ENCODE results near the gene MTHFD2L. TPM values are rescaled to one million over a fixed set of nuclear protein-coding genes. Genes with fewer than 3 reads are reported as not detected.

Gene MTHFD2L
- total and polyA plus RNA-seq, 9 of the 15 experiments (the other 6 are each of a cell fraction or from before 2014, with no cell fraction given) = 10.0 to 39.0 (median 26.0) TPM

DNA sequence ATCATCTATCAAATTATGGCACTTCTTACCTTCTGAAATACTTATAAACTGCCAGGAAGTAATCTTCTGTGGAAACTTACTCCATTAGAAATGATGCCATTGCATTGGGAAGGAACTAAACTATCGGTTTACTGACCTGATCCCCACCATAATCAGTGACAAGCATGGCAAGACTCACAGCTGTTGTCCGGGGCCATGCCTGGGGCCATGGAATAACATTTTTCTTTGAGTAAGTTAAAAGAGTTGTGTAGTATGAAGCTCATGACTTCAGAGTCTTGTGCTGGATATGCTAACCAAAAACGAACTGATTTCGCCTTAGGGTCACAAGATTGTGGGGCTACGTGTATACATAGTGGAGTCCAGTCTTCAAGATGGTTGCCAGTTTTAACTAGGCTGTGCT, 15.4 kb downstream of the MTHFD2L start:
- H3K4me2 ChIP-seq (ENCODE audit: insufficient read depth, low read length) = no peak overlapping the region
- ChIA-PET POLR2A (interaction anchor here (0.6 kb wide), 1 partner anchor 13 kb away, joined by 4 read pairs; no protein-coding TSS in a partner anchor), CTCF (ENCODE audit: low intra/inter-chr PET ratio) (no interaction called here)
- H2AFZ ChIP-seq (ENCODE audit: low read depth, low read length) = peak overlapping the region; percentile 62
- FAIRE-seq (peak; percentile 35), DNase-seq (ENCODE audit: extremely low read depth in 1 of 4, low spot score in 3 of 4) (no peak), ATAC-seq (peak; percentile 36)
- H3K9ac ChIP-seq (ENCODE audit: insufficient read depth in 1 of 2, low read depth in 2 of 2, low read length in 2 of 2) = no peak overlapping the region
- intact Hi-C loops (cut with micrococcal nuclease) (no loop called here), in situ Hi-C loops (cut with MboI) (no loop called here)
- no peak overlapping the region for H3K4me3 ChIP-seq
- no peak for TF ChIP-seq TBL1XR1 (IDR thresholded peaks at IDR 0.05; ENCODE audit: low read length in 2 of 2)
- no peak for TF ChIP-seq POU5F1 (IDR thresholded peaks at IDR 0.05; ENCODE audit: borderline replicate concordance, low read depth, low read length, partially characterized antibody)
- TF ChIP-seq PURB (CRISPR knock-in tag; IDR thresholded peaks at IDR 0.05; ENCODE audit: low read depth) = no peak
- TF ChIP-seq ZNF239 (CRISPR knock-in tag; IDR thresholded peaks at IDR 0.05) = no peak
- no peak for TF ChIP-seq RBFOX2 (IDR thresholded peaks at IDR 0.05; ENCODE audit: low read depth, low read length)
- TF ChIP-seq, protein P1, sequence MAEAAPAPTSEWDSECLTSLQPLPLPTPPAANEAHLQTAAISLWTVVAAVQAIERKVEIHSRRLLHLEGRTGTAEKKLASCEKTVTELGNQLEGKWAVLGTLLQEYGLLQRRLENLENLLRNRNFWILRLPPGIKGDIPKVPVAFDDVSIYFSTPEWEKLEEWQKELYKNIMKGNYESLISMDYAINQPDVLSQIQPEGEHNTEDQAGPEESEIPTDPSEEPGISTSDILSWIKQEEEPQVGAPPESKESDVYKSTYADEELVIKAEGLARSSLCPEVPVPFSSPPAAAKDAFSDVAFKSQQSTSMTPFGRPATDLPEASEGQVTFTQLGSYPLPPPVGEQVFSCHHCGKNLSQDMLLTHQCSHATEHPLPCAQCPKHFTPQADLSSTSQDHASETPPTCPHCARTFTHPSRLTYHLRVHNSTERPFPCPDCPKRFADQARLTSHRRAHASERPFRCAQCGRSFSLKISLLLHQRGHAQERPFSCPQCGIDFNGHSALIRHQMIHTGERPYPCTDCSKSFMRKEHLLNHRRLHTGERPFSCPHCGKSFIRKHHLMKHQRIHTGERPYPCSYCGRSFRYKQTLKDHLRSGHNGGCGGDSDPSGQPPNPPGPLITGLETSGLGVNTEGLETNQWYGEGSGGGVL (CRISPR knock-in tag; IDR thresholded peaks at IDR 0.05) = no peak
- TF ChIP-seq ZBTB17 (CRISPR knock-in tag; IDR thresholded peaks at IDR 0.05) = no peak
- TF ChIP-seq ZNF282 (CRISPR knock-in tag; IDR thresholded peaks at IDR 0.05) = no peak
- TF ChIP-seq KLF1 (tag; IDR thresholded peaks at IDR 0.05) = no peak
- no peak for TF ChIP-seq CBX5 (IDR thresholded peaks at IDR 0.05; ENCODE audit: borderline replicate concordance, low read depth)
- TF ChIP-seq NFIC (IDR thresholded peaks at IDR 0.05) = no peak
- TF ChIP-seq RFX5 (IDR thresholded peaks at IDR 0.05; ENCODE audit: low read depth, low read length) = no peak
- TF ChIP-seq MEF2D (tag; conservative IDR thresholded peaks at IDR 0.05; ENCODE audit: low read depth) = no peak
- TF ChIP-seq, protein P2, sequence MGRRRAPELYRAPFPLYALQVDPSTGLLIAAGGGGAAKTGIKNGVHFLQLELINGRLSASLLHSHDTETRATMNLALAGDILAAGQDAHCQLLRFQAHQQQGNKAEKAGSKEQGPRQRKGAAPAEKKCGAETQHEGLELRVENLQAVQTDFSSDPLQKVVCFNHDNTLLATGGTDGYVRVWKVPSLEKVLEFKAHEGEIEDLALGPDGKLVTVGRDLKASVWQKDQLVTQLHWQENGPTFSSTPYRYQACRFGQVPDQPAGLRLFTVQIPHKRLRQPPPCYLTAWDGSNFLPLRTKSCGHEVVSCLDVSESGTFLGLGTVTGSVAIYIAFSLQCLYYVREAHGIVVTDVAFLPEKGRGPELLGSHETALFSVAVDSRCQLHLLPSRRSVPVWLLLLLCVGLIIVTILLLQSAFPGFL (CRISPR knock-in tag; IDR thresholded peaks at IDR 0.05) = no peak
- TF ChIP-seq, protein P3, sequence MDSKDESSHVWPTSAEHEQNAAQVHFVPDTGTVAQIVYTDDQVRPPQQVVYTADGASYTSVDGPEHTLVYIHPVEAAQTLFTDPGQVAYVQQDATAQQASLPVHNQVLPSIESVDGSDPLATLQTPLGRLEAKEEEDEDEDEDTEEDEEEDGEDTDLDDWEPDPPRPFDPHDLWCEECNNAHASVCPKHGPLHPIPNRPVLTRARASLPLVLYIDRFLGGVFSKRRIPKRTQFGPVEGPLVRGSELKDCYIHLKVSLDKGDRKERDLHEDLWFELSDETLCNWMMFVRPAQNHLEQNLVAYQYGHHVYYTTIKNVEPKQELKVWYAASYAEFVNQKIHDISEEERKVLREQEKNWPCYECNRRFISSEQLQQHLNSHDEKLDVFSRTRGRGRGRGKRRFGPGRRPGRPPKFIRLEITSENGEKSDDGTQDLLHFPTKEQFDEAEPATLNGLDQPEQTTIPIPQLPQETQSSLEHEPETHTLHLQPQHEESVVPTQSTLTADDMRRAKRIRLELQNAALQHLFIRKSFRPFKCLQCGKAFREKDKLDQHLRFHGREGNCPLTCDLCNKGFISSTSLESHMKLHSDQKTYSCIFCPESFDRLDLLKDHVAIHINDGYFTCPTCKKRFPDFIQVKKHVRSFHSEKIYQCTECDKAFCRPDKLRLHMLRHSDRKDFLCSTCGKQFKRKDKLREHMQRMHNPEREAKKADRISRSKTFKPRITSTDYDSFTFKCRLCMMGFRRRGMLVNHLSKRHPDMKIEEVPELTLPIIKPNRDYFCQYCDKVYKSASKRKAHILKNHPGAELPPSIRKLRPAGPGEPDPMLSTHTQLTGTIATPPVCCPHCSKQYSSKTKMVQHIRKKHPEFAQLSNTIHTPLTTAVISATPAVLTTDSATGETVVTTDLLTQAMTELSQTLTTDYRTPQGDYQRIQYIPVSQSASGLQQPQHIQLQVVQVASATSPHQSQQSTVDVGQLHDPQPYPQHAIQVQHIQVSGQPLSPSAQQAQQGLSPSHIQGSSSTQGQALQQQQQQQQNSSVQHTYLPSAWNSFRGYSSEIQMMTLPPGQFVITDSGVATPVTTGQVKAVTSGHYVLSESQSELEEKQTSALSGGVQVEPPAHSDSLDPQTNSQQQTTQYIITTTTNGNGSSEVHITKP (IDR thresholded peaks at IDR 0.05; ENCODE audit: partially characterized antibody) = no peak
- TF ChIP-seq CHD2 (IDR thresholded peaks at IDR 0.05; ENCODE audit: low read depth, low read length) = no peak
- H3K36me3 ChIP-seq (ENCODE audit: control insufficient read depth, insufficient read depth, low read length) = peaks cover 4% of the 10 kb centered on the region; the same call in 1 of the 3 replicates
- peaks cover 4 to 12% of the 10 kb centered on the region in 2 experiments; a peak in 2 of 5 replicates for H3K4me1 ChIP-seq (replicated peaks in 1 of 2; ENCODE audit: control insufficient read depth in 2 of 2, insufficient read depth in 2 of 2, low read length in 2 of 2)
- no TSS peak for BruUV-seq (replicated peaks)
- H3K79me2 ChIP-seq (ENCODE audit: control insufficient read depth, insufficient read depth, low read length) = no peaks in the 10 kb centered on the region
- no peaks in the 10 kb centered on the region for H3K9me3 ChIP-seq (replicated peaks; ENCODE audit: control insufficient read depth, insufficient read depth, low read depth, low read length)
- 79% methylated on average over 5 of the region's 5 CpGs for WGBS (ENCODE audit: insufficient coverage, low coverage, missing lambda C conversion rate)
- H3K9me1 ChIP-seq (ENCODE audit: control insufficient read depth, insufficient read depth, low read length) = no peaks in the 10 kb centered on the region
- no peaks in the 10 kb centered on the region for H3K27me3 ChIP-seq (ENCODE audit: control insufficient read depth in 2 of 2, insufficient read depth in 2 of 2, low read length in 2 of 2)
- H3K27ac ChIP-seq (ENCODE audit: extremely low read depth, low read depth, low read length) = no peak overlapping the region; the same call in 2 of the 3 replicates
- no peaks in the 10 kb centered on the region for H4K20me1 ChIP-seq (replicated peaks; ENCODE audit: control insufficient read depth, insufficient read depth, low read length)

Measured in K562 (cell line).